ENCODE results near the gene RAPGEF2.
"Not testable (repeated sequence)": the region's sequence is repeated elsewhere in the genome, so short reads cannot be mapped to it uniquely, and the experiment has no call there.

The RAPGEF2 gene, protein sequence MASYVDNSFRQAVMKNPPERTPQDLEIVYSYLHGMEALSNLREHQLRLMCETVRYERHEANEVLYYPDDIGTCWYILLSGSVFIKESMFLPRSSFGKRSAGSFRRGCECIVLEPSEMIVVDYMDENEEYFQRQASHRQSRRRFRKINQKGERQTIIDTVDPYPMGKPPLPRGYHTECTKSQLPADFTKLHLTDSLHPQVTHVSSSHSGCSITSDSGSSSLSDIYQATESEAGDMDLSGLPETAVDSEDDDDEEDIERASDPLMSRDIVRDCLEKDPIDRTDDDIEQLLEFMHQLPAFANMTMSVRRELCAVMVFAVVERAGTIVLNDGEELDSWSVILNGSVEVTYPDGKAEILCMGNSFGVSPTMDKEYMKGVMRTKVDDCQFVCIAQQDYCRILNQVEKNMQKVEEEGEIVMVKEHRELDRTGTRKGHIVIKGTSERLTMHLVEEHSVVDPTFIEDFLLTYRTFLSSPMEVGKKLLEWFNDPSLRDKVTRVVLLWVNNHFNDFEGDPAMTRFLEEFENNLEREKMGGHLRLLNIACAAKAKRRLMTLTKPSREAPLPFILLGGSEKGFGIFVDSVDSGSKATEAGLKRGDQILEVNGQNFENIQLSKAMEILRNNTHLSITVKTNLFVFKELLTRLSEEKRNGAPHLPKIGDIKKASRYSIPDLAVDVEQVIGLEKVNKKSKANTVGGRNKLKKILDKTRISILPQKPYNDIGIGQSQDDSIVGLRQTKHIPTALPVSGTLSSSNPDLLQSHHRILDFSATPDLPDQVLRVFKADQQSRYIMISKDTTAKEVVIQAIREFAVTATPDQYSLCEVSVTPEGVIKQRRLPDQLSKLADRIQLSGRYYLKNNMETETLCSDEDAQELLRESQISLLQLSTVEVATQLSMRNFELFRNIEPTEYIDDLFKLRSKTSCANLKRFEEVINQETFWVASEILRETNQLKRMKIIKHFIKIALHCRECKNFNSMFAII (N-terminal part only)

GRCh38 chr4:159102622-159103383, at the start of gene RAPGEF2:
Gene RAPGEF2, plus strand, starts transcription at chr4:159103079. Its CDS starts 1,084 bp downstream, at chr4:159104163.
- DNase-seq (ENCODE audit: low spot score): peak; percentile 97

DNA sequence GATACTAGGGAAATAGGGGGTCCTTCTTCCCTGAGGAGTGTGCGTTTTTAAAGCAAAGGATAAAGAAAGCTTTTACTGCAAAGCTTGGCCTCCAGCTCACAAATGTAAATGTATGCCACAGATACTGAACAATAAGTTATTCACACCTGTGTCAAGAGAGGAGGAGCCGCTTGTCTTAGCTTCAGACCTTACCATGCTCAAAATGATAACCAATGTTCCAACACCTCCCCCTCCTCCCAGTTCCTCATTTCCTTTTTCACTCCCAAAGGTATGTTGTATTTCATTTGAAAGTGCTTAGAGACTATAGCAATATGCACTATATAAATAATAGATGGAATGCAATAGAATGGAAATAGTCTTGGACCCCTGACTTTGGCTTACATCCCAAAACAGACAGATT, 47.0 kb upstream of the RAPGEF2 start:
- DNase-seq (ENCODE audit: low spot score): no peak

GRCh38 chr4:159060161-159060560, 42.7 kb upstream of the RAPGEF2 start:
- DNase-seq (ENCODE audit: low spot score): peak; percentile 66

DNA sequence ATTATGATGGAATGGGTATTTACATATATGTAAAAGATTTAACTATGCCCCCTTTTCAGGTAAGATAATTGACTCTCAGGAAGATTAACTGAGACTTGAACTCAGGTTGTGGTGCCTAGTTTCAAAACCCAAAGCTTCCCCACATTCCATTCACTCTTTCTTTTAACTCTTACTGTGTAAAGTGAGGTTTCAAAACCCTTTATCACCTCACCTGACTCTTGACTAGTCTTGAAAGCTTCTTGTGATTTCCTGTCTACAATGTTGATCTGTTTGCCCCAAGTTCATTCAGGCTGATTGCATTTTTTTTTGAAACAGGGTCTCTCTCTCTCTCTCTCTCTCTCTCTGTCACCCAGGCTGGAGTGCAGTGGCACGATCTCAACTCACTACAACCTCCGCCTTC, 40.5 kb upstream of the RAPGEF2 start:
- no peak for DNase-seq (ENCODE audit: low spot score)

DNA sequence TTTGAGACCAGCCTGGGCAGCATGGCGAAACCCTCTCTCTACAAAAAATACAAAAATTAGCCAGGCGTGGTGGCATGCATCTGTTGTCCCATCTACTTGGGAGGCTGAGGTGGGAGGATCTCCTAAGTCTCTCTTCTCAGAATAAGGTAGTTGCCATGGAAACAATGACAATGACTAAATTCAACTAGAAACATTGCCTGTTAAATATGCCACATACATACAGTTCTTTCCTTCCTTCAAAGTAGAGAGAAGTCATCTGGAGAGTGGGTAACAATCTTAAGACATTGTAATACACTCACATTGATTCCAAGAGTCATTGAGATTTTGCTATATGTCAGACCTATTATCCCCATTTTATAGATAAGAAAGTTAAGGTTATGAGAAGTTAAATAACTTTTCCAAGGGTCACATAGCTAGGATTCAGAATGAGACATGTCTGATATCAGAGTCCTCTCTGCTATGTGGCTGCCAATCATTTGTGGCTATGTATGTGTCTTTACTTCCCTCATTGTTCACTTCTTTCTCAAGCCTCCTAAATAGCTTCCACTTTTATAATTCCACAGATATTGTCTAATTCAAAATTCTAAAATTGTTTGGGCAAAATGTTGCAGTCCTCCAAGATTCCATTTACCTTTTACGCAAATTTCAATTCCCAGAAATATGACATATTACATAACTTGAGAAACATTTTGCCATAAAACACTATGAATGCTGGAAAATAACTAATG, 37.2 kb upstream of the RAPGEF2 start:
- no peak for DNase-seq (ENCODE audit: low spot score)

- not testable (repeated sequence) for DNase-seq (ENCODE audit: low spot score)
These were observed 34.7 kb upstream of the RAPGEF2 start for GRCh38 chr4:159068139-159068538.

DNA sequence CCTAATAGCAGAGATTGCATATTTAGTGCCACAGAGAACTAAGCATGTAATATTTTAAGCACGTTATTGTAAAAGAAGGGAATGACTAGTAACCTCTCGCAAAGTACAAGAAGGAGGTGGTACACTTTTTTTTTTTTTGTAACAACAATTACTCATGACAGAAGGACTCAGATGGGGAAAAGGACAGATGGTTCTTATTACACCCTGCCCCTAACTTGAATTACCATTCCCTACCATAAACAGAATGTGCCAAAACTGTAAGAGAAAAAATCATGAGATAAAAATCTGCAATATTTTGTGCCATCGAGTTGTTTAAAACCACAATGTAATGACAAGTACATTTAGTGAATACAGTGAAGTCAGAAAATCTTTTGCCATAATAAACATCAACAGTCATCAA, 33.0 kb upstream of the RAPGEF2 start:
- peak; percentile 33 for DNase-seq (ENCODE audit: low spot score)

- DNase-seq (ENCODE audit: low spot score): peak; percentile 68
These were observed 32.1 kb upstream of the RAPGEF2 start for GRCh38 chr4:159070742-159071141.

DNA sequence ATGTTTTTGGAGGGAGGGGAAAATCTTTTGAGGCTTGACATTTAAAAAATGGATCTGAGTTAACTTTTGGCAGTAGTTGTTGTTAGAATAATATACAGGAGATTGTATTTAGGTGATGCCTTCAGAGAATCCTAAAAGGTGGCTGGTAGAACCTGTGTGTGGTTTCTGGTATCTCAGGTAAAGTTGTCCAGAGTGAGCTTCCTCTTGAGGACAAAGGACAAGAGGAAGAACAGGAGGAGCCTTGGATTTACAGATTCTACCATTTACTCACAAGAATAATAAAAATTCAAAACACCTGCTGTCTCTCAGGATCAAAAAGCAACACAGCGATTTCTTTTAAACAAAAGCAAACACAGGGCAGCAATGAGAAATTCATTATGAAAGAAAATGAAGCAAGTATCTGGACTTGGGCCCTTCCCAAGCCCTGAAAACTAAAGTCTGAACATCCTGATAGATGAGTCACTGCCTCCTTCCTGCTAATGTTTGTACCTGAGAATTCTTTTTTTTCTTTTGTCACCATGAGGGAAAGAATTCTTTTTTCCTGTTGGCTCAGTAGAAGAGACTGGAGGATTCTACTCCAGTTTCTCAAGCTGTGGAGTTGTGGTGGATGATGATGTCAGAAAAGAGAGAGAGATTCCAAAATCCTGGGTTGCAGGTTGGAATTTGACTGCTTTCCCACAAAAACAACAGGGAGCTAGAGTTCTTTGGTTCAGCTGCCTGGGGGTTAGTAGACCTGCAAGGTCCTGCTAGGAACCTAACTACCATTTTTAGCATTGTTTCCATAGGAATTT, 31.5 kb upstream of the RAPGEF2 start:
- no peak for DNase-seq (ENCODE audit: low spot score)

GRCh38 chr4:159071969-159072765, 30.7 kb upstream of the RAPGEF2 start:
- DNase-seq (ENCODE audit: low spot score): no peak

GRCh38 chr4:159075531-159075932, 27.3 kb upstream of the RAPGEF2 start:
- DNase-seq (ENCODE audit: low spot score): no peak

DNA sequence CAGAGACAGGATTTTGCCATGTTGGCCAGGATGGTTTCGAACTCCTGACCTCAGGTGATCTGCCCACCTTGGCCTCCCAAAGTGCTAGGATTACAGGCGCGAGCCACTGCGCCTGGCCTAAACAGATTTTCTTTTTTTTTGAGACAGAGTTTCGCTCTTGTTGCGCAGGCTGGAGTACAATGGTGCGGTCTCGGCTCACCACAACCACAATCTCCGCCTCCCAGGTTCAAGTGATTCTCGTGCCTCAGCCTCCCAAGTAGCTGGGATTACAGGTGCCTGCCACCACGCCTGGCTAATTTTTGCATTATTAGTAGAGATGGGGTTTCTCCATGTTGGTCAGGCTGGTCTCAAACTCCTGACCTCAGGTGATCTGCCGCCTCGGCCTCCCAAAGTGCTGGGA, 25.9 kb upstream of the RAPGEF2 start:
- not testable (repeated sequence) for DNase-seq (ENCODE audit: low spot score)

- no peak for DNase-seq (ENCODE audit: low spot score)
These were observed 25.0 kb upstream of the RAPGEF2 start for GRCh38 chr4:159077702-159078495.

DNA sequence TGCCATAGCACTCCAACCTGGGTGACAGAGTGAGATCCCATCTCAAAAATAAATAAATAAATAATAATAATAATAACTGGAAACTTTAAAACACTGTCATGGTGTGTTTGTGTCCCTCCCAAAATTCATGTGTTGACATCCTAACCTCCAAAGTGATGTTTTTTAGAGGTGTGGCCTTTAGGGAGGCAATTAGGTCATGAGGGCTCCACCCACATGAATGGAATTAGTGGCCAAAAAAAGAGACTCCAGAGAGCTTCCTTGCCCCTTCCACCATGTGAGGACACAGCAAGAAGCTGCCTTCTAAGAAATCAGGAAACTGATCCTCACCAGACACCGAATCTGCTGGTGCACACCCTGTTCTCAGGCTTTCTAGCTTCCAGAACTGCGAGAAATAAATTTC, 23.8 kb upstream of the RAPGEF2 start:
- DNase-seq (ENCODE audit: low spot score): no peak

- DNase-seq (ENCODE audit: low spot score): no peak
These were observed 16.3 kb upstream of the RAPGEF2 start for GRCh38 chr4:159086606-159087005.

DNA sequence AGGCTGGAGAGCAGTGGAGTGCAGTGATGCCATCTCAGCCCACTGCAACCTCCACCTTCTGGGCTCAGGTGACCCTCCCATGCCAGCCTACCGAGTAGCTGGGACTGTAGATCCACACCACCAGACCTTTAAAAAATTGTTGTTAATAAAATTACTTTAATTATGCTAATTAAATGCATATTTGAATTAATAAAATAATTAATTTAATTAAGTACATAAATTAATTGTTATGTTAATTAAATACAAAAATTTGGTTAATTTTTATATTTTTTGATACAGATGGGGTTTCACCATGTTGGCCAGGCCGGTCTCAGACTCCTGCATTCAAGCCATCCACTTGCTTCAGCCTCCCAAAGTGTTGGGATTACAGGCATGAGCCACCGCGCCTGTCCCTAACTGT, 12.6 kb upstream of the RAPGEF2 start:
- no peak for DNase-seq (ENCODE audit: low spot score)

- DNase-seq (ENCODE audit: low spot score): not testable (repeated sequence)
These were observed 8.7 kb upstream of the RAPGEF2 start for GRCh38 chr4:159094156-159094555.

- no peak for DNase-seq (ENCODE audit: low spot score)
These were observed 6.4 kb upstream of the RAPGEF2 start for GRCh38 chr4:159096434-159096833.

DNA sequence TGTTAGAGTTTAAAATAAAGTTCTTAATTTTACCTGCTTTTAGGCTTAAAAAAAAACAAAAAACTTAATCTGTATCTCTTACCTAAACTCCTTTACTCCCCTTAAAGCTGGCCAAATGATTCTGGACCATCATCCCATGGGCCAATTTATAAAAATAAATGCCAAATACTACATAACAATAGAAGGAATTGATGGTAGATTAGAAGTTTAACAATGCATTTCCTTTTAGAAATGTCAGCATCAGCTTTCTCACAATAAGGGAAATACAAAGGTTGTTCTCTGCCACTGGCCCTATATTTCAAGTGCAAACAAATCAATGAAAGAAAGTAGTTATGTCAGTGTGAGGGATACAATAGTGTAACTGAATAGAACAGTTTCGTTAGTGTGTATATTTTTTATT, 5.7 kb upstream of the RAPGEF2 start:
- no peak for DNase-seq (ENCODE audit: low spot score)

Data from Ammon's horn (tissue), 1 donor.